Anterior cingulate cortex (tissue), 58 donors: ENCODE results near the gene TNFSF10.
"Not testable (repeated sequence)": the region's sequence is repeated elsewhere in the genome, so short reads cannot be mapped to it uniquely, and the experiment has no call there.

ENCODE experiments used
- DNase-seq, 58 donors: peaks; one replicate each; lab custom pipeline; 2025; lab: John Stamatoyannopoulos, UW

TNFSF10 gene

DNA sequence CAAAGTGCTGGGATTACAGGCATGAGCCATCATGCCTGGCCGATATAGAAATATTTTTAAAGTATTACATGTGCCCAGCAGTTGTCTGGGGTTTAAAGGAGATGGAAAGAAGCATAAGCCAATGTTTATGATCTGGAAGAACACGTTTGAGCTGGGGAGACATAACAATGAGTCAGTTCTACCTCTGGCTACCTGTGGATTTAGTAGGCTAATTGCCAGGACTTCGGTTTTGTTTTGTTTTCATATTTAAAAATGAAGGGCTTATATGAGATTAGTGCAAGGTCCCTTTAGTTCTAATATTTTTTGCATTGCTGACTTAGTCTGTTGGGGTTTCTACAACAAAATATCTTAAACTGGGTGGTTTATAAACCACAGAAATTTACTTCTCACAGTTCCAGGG is 22.9 kb upstream of the TNFSF10 start:
- no peak for DNase-seq

GRCh38 chr3:172544404-172544803 is 21.2 kb upstream of the TNFSF10 start:
- DNase-seq, result no peak

- DNase-seq, result no peak
Measured at GRCh38 chr3:172543884-172544283, 20.7 kb upstream of the TNFSF10 start.

- no peak for DNase-seq
Measured at GRCh38 chr3:172543419-172543818, 20.2 kb upstream of the TNFSF10 start.

GRCh38 chr3:172542999-172543398 is 19.8 kb upstream of the TNFSF10 start:
- DNase-seq, result no peak

GRCh38 chr3:172541945-172542488 is 18.8 kb upstream of the TNFSF10 start:
- no peak for DNase-seq

GRCh38 chr3:172540049-172540448 is 16.8 kb upstream of the TNFSF10 start:
- DNase-seq, result no peak

GRCh38 chr3:172539273-172539672 is 16.0 kb upstream of the TNFSF10 start:
- DNase-seq, result no peak

DNA sequence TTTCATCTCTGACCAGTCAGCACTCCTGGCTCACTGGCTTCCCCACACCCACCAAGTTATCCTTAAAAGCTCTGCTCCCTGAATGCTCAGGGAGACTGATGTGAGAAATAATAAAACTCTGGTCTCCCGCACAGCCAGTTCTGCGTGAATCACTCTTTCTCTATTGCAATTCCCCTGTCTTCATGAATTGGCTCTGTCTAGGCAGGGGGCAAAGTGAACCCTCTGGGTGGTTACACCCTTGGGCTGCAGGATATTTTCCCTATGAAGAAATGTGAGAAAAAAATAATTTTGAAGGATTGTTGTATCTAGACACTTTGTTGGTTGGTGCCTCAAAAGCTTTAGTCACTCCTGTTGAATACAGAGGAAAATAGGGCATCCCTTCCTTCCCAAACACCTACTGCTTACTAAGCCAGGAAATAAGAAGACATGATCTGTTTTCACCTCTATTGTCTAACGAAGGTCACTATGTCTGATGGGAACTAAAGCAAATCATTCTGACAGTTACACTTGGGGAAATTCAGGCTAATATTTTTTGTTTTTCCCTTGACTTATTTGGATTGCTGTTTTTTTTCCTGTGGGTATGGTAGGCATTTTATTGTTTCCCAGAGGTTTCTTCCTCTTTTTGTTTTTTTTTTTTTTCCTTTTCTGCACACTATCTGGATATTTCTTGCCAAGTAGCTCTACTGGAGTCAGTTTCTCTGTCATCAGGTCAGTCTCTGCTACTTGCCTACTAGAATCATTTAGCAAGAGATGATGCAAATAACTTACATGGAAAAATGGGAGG is 15.3 kb upstream of the TNFSF10 start:
- no peak for DNase-seq

DNA sequence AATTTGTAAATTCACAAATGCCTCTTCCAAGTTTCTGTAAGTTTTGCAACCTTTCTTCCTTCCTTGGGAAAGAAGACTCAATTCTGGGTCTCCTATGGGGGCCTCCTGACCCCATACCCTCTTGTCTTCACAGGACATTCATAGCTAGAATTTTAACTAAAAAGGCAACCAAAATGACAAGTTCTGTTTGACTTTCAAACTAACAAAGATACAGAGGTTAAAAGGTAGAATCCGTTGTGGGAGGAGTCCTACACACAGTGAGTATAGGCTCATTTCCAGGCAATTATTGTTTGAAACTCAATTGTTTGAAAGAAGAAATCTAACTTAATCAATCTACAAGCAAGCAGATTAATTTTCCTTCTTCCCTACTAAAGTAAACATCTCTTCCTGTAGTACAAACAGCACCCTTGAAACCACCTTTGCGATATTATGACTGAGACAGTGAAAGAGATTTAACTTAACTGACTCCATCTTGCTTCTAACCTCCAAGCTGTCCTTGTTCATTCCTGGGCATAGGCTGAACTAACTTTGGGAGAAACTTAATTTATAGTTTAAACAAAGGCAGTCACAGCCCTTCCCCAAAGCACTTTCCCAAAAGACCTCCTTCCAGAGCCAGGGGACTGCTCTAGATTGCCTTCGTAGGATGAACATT is 14.4 kb upstream of the TNFSF10 start:
- no peak for DNase-seq

- DNase-seq, result no peak
Measured at GRCh38 chr3:172536993-172537419, 13.8 kb upstream of the TNFSF10 start.

DNA sequence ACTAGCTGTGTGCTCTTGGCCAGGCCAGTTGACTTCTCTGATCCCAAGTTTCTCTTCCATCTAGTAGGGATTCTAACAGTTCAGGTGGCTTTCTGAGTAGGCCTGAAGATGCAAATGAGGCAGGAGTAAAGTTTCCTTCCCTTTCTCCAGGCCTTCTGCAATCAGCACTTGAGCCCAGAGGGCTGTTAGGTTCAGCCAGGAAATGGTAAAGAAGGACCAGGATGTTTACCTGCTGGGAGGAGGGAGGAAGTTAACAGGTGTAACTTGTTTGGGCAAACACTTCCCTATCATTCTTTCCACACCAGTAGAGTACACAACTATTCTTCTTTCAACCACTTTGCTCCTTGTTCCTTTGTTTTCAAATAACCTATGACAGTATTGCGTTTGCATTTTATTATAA is 13.3 kb upstream of the TNFSF10 start:
- no peak for DNase-seq

DNA sequence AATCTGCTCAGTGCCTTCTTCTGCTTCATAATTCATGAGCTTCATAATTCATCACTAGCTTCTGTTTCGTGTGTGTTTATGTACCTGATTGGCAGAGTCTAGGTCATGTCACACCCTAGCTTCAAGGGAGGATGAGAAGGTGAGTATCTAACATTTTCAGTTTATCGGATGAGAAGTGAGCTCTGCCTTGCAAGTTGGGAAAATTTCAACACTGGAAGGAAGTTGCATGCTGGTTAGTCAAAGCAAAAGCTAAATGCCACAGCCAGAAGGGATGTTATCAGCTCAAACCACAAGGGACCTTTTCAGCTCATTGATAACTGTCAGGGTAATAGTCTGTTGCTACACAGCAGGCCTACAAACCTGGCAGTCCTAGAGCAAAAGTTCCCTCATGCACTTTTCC is 7.3 kb upstream of the TNFSF10 start:
- DNase-seq, result no peak

DNA sequence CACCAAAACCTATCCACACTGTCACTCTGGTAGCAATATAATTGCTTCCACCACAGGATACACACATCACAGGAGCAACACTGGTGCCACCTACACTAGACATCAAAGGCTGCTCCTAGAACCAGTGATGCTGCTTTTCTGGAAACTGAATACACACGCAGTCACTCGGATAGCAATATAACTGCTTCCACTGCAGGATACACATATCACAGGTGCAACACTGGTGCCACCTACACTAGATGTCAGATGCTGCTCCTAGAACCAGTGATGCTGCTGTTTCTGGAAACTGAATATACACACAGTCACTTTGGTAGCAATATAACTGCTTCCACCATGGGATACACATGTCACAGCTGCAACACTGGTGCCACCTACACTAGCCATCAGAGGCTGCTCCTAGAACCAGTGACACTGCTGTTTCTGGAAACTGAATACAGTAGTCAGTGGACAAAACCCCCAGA is 6.9 kb upstream of the TNFSF10 start:
- DNase-seq, result no peak

- no peak for DNase-seq
Measured at GRCh38 chr3:172528677-172529076, 5.4 kb upstream of the TNFSF10 start.

GRCh38 chr3:172527306-172527705 is 4.1 kb upstream of the TNFSF10 start:
- no peak for DNase-seq

GRCh38 chr3:172525116-172525613 is 1.9 kb upstream of the TNFSF10 start:
- DNase-seq, result no peak

DNA sequence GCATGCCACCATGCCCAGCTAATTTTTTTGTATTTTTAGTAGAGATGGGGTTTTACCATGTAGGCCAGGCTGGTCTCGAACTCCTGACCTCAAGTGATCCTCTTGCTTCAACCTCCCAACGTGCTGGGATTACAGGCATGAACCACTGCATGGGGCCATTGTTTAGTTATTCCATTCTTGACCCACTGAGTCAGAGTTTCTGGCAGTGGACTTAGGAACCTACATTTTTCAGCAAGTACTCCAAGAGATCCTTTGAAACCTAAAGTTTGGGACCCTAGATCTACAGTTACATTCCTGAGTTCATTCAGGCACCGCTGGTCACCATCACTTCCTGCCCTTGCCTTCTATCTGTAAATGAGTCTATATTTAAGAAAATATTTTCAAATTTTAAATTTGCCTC is 1.4 kb upstream of the TNFSF10 start:
- DNase-seq, result no peak

- DNase-seq, result not testable (repeated sequence)
Measured at GRCh38 chr3:172521837-172522726, 1.1 kb downstream of the TNFSF10 start.

DNA sequence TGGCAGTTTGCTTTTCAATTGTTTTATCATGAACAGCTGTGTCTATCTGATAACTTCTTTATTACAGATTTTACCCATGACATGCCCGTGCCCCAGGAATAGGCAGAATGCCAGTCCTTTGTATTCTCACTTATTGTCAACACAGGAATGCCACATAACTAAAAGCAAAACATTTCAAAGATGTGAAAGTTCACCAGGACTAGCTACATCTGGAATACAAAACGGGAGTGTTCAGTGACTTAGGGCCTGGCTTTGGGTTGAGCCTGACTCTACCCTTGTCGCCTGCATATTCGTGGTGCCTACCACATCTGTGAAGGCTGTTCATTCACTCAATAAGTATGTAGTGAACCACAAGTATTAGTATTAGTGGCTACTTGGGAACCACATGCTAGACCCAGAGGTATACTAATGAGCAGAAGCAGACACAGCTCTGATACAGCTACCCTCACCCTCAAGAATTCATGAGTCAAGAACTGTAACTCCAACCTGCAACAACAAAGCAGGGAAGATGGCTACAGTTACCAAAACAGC is 2.9 kb downstream of the TNFSF10 start:
- no peak for DNase-seq
